Measurements from ENCODE around the gene SIRT3. TPM values are rescaled to one million over a fixed set of nuclear protein-coding genes. Genes with fewer than 3 reads are reported as not detected.
A peak's percentile ranks its signal among the peaks of the same experiment; 100 is the strongest.

The SIRT3 gene
- total and polyA plus RNA-seq, 3 experiments from 2014 or later = 12.2 to 14.8 (median 13.6) TPM

DNA sequence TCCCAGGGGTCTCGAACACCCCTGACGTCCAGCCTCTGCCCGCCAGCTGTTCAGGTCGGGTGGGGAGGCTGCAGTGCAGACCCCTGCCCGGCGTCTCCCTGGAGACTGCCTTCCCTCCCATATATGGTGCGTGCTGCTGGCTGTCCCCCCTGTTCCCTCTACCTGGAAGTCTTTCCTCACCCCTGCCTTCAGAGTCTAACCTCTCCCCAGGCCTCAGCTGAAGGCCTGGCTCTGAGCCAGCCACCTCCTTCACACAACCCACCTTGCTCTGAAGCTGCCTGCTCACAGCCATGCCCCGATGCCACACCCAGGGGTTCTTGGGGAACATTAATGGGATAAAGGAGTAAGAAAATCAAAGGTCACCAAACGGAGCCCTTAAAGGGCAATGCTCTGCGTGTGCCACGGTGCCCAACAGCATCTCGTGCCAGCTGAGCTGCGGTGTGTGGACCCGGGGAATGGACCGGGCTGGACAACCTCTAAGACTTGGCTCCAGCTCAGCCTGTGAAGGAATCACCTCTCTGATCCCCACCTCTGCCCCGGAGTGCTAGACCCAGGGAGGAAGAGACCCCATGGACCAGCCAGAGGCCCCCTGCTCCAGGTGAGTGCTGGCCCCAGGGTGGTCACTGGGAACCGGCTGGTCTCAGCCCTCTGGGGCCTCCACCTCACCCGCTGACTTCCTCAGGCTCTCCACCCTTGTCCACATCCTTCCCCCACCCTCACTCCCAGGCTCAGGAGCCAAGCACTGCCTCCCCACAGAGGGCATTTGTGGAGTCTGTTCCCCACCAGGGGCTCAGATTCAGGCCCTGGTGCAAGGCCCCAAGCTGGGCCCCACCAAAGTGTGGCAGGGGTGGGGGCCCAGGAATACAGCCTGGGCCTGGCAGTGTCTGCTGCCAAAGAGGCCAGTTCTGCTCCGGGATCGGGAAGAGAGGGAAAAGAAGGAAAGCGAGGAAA lies 42.1 kb upstream of the SIRT3 start, which contains the start of gene NLRP6:
Gene NLRP6 (plus strand): TSS at position 407 of the 951 bp plus-strand sequence. CDS start 163 bp downstream, at position 570.
- H3K9me3 Mint-ChIP-seq = peaks cover 0 to 4% (median 2%) of the 10 kb centered on the region in 5 donors
- peak within 1 kb of the TSS; percentile 50 for H3K4me3 ChIP-seq (ENCODE audit: low read length)

DNA sequence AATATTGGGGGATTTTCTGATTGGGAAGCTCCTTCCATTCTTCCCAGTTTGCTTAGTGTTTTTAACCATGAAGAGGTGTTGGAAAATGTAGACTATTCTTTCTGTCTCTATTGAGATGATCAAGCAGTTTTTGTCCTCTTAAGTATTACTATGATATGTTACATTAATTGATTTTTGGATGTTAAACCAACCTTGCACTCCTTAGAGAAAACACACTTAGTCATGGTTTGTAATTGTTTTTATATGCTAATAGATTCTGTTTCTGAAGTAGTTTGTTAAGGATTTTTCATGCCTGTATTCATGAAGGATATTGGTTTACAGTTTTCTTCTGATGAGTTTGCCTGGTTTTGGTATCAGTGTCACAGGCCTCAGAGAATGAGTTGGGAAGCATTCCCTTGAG lies 40.1 kb upstream of the SIRT3 start:
- no peak for DNase-seq
- no peaks in the 10 kb centered on the region for H3K27me3 Mint-ChIP-seq

More for the DNA sequence above, 42.1 kb upstream of the SIRT3 start, which contains the start of gene NLRP6:
- ChIA-PET CTCF (interaction anchor here (1.3 to 7.0 kb wide), 5 partner anchors 11 to 84 kb away, joined by 3 to 58 read pairs (median 7); no protein-coding TSS in a partner anchor), POLR2A (interaction anchor here (0.8 to 4.6 kb wide), 6 partner anchors 9 to 71 kb away, joined by 4 to 71 read pairs (median 12); partner anchors contain the start of genes BET1L and RIC8A)
- no peaks in the 10 kb centered on the region for H3K27me3 Mint-ChIP-seq
- peak in 1 of 5 donors; percentile 15 for DNase-seq
- H3K36me3 Mint-ChIP-seq = peaks cover 6 to 23% (median 12%) of the 10 kb centered on the region in 3 donors
- Histone ChIP-seq H3K9me3 (ENCODE audit: low read length) (no peaks in the 10 kb centered on the region), H3K4me1 (ENCODE audit: insufficient read depth, low read length) (peaks cover 47% of the 10 kb centered on the region), H3K27ac (ENCODE audit: low read depth, low read length) (no peak within 1 kb of the TSS), H3K27me3 (ENCODE audit: insufficient read depth, low read length, poor library complexity, severe bottlenecking) (no peaks in the 10 kb centered on the region), H3K36me3 (ENCODE audit: insufficient read depth, low read length) (no peaks in the 10 kb centered on the region)
- peak within 1 kb of the TSS; percentile 60 to 87 (median 80) for H3K4me3 Mint-ChIP-seq
- H3K27ac Mint-ChIP-seq = peak within 1 kb of the TSS; percentile 35 to 91 (median 75)
- H3K4me1 Mint-ChIP-seq = peaks cover 36 to 48% (median 44%) of the 10 kb centered on the region in 3 donors

DNA sequence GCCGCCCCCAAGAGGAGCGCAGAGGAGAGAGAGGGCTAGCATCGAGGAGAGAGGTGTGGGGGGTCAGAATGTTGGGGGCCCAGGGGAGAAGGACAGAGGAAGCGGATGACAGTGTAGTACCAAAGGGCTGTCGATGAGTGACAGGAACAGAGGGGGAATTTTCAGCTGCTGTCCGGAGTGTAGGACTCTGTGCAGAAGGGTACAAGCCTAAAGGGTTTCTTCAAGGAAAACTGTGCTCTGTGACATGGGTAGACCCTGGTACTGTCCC lies 36.7 kb upstream of the SIRT3 start:
- H3K4me3 ChIP-seq (ENCODE audit: low read length) = no peak overlapping the region
- no peak overlapping the region for H3K4me3 Mint-ChIP-seq
- DNase-seq = no peak
- peak overlapping the region in 1 of 8 donors; percentile 25 for H3K27ac Mint-ChIP-seq
- H3K9me3 ChIP-seq (ENCODE audit: low read length) = no peaks in the 10 kb centered on the region
- no peaks in the 10 kb centered on the region for H3K27me3 ChIP-seq (ENCODE audit: insufficient read depth, low read length, poor library complexity, severe bottlenecking)
- H3K4me1 ChIP-seq (ENCODE audit: insufficient read depth, low read length) = peaks cover 21% of the 10 kb centered on the region
- H3K36me3 ChIP-seq (ENCODE audit: insufficient read depth, low read length) = no peaks in the 10 kb centered on the region
- peaks cover 25 to 40% (median 32%) of the 10 kb centered on the region in 3 donors for H3K4me1 Mint-ChIP-seq
- POLR2A ChIA-PET = no interaction called here
- peaks cover 0 to 2% of the 10 kb centered on the region in 2 donors for H3K27me3 Mint-ChIP-seq
- CTCF ChIA-PET = interaction anchor here (1.0 kb wide), 1 partner anchor 11 kb away, joined by 3 read pairs; no protein-coding TSS in a partner anchor
- H3K9me3 Mint-ChIP-seq = peaks cover 0 to 4% (median 0%) of the 10 kb centered on the region in 5 donors
- peaks cover 3 to 7% (median 7%) of the 10 kb centered on the region in 3 donors for H3K36me3 Mint-ChIP-seq
- H3K27ac ChIP-seq (ENCODE audit: low read depth, low read length) = no peak overlapping the region

More for the DNA sequence above, 40.1 kb upstream of the SIRT3 start:
- no peak overlapping the region for H3K4me3 ChIP-seq (ENCODE audit: low read length)
- Mint-ChIP-seq H3K4me1 (peaks cover 19 to 33% (median 25%) of the 10 kb centered on the region in 3 donors), H3K9me3 (peaks cover 0 to 4% (median 2%) of the 10 kb centered on the region in 5 donors), H3K36me3 (peaks cover 3 to 9% (median 7%) of the 10 kb centered on the region in 3 donors), H3K4me3 (peak overlapping the region in 1 of 7 donors; percentile 70), H3K27ac (peak overlapping the region in 3 of 8 donors; percentile 29 to 37 (median 32))
- ChIA-PET CTCF (interaction anchor here (1.3 to 2.3 kb wide), 2 partner anchors 25 to 53 kb away, joined by 4 to 9 read pairs; no protein-coding TSS in a partner anchor), POLR2A (interaction anchor here (1.1 kb wide), 1 partner anchor 11 kb away, joined by 4 read pairs; no protein-coding TSS in a partner anchor)
- no peaks in the 10 kb centered on the region for H3K9me3 ChIP-seq (ENCODE audit: low read length)
- no peaks in the 10 kb centered on the region for H3K27me3 ChIP-seq (ENCODE audit: insufficient read depth, low read length, poor library complexity, severe bottlenecking)
- no peak overlapping the region for H3K27ac ChIP-seq (ENCODE audit: low read depth, low read length)
- H3K36me3 ChIP-seq (ENCODE audit: insufficient read depth, low read length) = no peaks in the 10 kb centered on the region
- peaks cover 30% of the 10 kb centered on the region for H3K4me1 ChIP-seq (ENCODE audit: insufficient read depth, low read length)

DNA sequence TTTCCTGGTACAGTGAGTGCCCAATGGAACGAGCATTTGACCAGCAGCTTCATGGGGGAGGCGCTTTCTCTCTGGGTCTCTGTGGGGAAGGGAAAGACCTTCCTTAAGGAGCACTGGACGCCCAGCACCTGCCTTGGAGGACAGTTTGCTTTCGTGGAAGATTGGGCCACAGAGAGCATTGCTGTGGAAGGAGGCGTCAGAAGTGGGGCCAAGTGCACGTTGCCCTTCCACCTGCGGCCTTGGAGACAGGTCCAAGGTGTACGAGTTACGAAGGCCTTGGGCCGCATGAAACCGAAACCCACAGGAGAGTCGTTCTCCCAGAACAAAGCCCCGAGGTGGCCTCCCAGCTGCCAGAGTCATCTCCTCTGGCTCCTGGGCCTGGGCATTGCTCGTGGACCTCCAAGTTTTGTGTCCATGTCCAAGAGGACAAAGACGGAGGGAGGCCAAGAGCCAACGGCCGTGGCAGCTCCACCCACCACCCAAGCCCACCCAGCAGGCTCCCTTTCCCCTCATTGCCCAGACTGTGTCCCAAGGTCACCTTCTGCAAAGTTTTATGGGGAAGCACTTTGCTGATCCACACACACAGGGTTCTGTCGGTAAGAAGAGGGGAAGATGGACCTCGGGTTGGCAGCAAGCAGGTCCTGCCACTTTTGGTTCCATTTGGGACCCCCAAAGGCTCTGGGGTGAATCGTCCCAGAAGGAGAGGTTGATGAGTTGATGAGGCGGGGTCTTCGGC lies 36.2 kb upstream of the SIRT3 start:
- no peaks in the 10 kb centered on the region for H3K36me3 ChIP-seq (ENCODE audit: insufficient read depth, low read length)
- peaks cover 26 to 40% (median 29%) of the 10 kb centered on the region in 3 donors for H3K4me1 Mint-ChIP-seq
- ChIA-PET CTCF (interaction anchor here (1.0 to 2.6 kb wide), 3 partner anchors 8 to 22 kb away, joined by 3 to 13 read pairs (median 7); no protein-coding TSS in a partner anchor), POLR2A (interaction anchor here (0.6 to 1.7 kb wide), 3 partner anchors 8 to 17 kb away, joined by 4 to 8 read pairs (median 5); partner anchors contain the start of gene PGGHG)
- H3K4me3 ChIP-seq (ENCODE audit: low read length) = no peak overlapping the region
- H3K4me3 Mint-ChIP-seq = no peak overlapping the region
- H3K27ac Mint-ChIP-seq = peak overlapping the region in 2 of 8 donors; percentile 35 to 79
- no peak overlapping the region for H3K27ac ChIP-seq (ENCODE audit: low read depth, low read length)
- H3K27me3 Mint-ChIP-seq = peaks cover 0 to 2% of the 10 kb centered on the region in 2 donors
- no peak for DNase-seq
- H3K4me1 ChIP-seq (ENCODE audit: insufficient read depth, low read length) = peaks cover 22% of the 10 kb centered on the region
- peaks cover 3 to 7% (median 6%) of the 10 kb centered on the region in 3 donors for H3K36me3 Mint-ChIP-seq
- no peaks in the 10 kb centered on the region for H3K27me3 ChIP-seq (ENCODE audit: insufficient read depth, low read length, poor library complexity, severe bottlenecking)
- no peaks in the 10 kb centered on the region for H3K9me3 ChIP-seq (ENCODE audit: low read length)
- peaks cover 0 to 4% (median 0%) of the 10 kb centered on the region in 5 donors for H3K9me3 Mint-ChIP-seq

DNA sequence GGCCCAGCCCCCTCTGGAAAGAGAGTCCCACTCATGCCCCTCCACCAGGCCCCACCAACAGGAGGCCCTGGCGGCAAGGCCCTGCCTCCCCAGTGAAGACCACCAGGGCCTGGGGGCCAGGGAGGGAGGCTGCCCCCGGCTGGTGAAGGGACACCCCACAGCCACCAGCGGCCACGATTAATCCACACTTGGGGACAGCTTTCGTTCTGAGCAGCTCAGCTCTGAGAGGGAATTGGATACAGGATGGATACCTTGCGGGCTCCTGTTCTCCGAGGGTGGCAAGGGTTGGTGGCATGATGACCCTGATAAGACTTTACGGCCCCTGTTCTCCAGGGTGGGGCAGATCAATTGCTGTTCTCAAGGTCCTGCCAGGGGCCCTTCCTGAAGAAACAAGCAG lies 35.2 kb upstream of the SIRT3 start:
- ChIA-PET POLR2A (interaction anchor here (0.6 to 1.7 kb wide), 3 partner anchors 9 to 18 kb away, joined by 4 to 8 read pairs (median 5); partner anchors contain the start of gene PGGHG), CTCF (interaction anchor here (1.1 to 2.6 kb wide), 2 partner anchors 9 to 20 kb away, joined by 7 to 13 read pairs; no protein-coding TSS in a partner anchor)
- Histone ChIP-seq H3K4me3 (ENCODE audit: low read length) (no peak overlapping the region), H3K27ac (ENCODE audit: low read depth, low read length) (no peak overlapping the region), H3K36me3 (ENCODE audit: insufficient read depth, low read length) (no peaks in the 10 kb centered on the region), H3K9me3 (ENCODE audit: low read length) (no peaks in the 10 kb centered on the region), H3K4me1 (ENCODE audit: insufficient read depth, low read length) (peaks cover 22% of the 10 kb centered on the region), H3K27me3 (ENCODE audit: insufficient read depth, low read length, poor library complexity, severe bottlenecking) (no peaks in the 10 kb centered on the region)
- H3K9me3 Mint-ChIP-seq = peaks cover 0 to 3% (median 0%) of the 10 kb centered on the region in 5 donors
- DNase-seq = no peak
- peaks cover 30 to 43% (median 31%) of the 10 kb centered on the region in 3 donors for H3K4me1 Mint-ChIP-seq
- H3K27me3 Mint-ChIP-seq = peaks cover 0 to 2% of the 10 kb centered on the region in 2 donors
- H3K36me3 Mint-ChIP-seq = peaks cover 0 to 4% (median under 1%) of the 10 kb centered on the region in 3 donors
- H3K4me3 Mint-ChIP-seq = no peak overlapping the region
- peak overlapping the region in 2 of 8 donors; percentile 51 to 83 for H3K27ac Mint-ChIP-seq

DNA sequence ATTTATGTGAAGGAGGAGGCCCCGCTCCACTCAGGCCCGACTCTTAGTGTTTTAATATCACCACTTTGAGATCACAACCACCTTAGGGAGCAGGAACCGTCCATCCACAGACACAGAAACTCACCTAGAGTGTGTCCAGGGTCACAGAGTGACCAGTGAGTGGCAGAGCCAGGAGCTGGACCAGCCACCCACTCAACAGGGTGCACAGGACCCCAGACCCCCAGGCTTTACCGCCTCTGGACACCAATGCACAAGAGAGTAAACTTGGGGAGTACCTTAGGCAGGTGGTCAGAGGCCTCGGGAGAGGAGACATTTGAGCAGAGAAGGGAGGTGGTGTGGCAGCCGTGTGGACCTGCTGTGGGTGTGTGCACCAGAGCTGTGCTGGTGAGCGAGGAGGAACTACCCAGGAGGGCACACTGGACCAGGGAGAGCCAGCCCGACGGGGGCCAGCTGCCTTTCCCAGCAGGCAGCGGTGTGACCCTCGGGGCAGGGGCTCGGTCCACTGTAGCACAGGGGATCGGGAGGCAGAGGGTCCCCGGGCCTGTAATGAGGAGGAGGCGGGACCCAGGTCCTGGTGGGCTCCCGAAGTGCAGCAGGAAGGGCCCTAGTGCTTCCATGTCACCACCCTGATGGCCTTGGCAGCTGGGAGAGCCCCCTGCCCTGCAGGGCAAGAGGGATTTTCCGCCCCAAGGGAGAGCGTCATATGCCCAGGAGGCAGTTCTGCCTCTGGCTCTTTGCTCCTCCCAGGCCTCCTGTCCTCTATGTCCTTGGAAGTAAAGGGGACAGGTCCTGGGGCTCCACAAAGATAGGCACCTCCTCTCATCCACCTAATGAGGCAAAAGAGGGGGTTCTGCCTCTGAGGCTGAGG lies 34.5 kb upstream of the SIRT3 start:
- H3K9me3 ChIP-seq (ENCODE audit: low read length) = no peaks in the 10 kb centered on the region
- no peak overlapping the region for H3K4me3 ChIP-seq (ENCODE audit: low read length)
- no peak for DNase-seq
- ChIA-PET CTCF (interaction anchor here (1.1 to 2.6 kb wide), 2 partner anchors 10 to 20 kb away, joined by 7 to 13 read pairs; no protein-coding TSS in a partner anchor), POLR2A (interaction anchor here (1.7 kb wide), 1 partner anchor 10 kb away, joined by 4 read pairs; no protein-coding TSS in a partner anchor)
- H3K4me1 Mint-ChIP-seq = peaks cover 30 to 43% (median 31%) of the 10 kb centered on the region in 3 donors
- peaks cover 0 to 4% (median 0%) of the 10 kb centered on the region in 3 donors for H3K36me3 Mint-ChIP-seq
- no peak overlapping the region for H3K27ac ChIP-seq (ENCODE audit: low read depth, low read length)
- H3K27ac Mint-ChIP-seq = peak overlapping the region in 4 of 8 donors; percentile 4 to 95 (median 90)
- peak overlapping the region in 1 of 7 donors; percentile 11 for H3K4me3 Mint-ChIP-seq
- peaks cover 0 to 3% (median 0%) of the 10 kb centered on the region in 5 donors for H3K9me3 Mint-ChIP-seq
- no peaks in the 10 kb centered on the region for H3K36me3 ChIP-seq (ENCODE audit: insufficient read depth, low read length)
- no peaks in the 10 kb centered on the region for H3K27me3 ChIP-seq (ENCODE audit: insufficient read depth, low read length, poor library complexity, severe bottlenecking)
- H3K4me1 ChIP-seq (ENCODE audit: insufficient read depth, low read length) = peaks cover 22% of the 10 kb centered on the region
- H3K27me3 Mint-ChIP-seq = peaks cover 0 to 2% of the 10 kb centered on the region in 2 donors

All from CD8-positive, alpha-beta memory T cell (primary cell).